Glomerular visceral epithelial cell (primary cell): ENCODE measurements around the gene VPS8.

Experiments used
- DNase-seq: peaks from one replicate; pipeline ENCODE4 v3.0.0-alpha.2; 2016; ENCODE audit errors: extremely low spot score

VPS8 gene

GRCh38 chr3:184811999-184812661 is at the start of gene VPS8:
Gene VPS8 (plus strand): TSS chr3:184812166. CDS start chr3:184824633, 12,467 bp downstream.
- DNase-seq, result peak; percentile 95

- no peak for DNase-seq
These were observed 47.8 kb upstream of the VPS8 start for GRCh38 chr3:184764191-184764590.

GRCh38 chr3:184765047-184765729 is 46.8 kb upstream of the VPS8 start:
- no peak for DNase-seq

- no peak for DNase-seq
These were observed 46.3 kb upstream of the VPS8 start for GRCh38 chr3:184765730-184766074.

- DNase-seq, result peak; percentile 23
These were observed 45.3 kb upstream of the VPS8 start for GRCh38 chr3:184766555-184767261.

- DNase-seq, result no peak
These were observed 44.6 kb upstream of the VPS8 start for GRCh38 chr3:184767377-184767776.

- no peak for DNase-seq
These were observed 42.4 kb upstream of the VPS8 start for GRCh38 chr3:184769382-184770170.

GRCh38 chr3:184770541-184770940 is 41.4 kb upstream of the VPS8 start:
- no peak for DNase-seq

GRCh38 chr3:184771301-184772127 is 40.5 kb upstream of the VPS8 start:
- DNase-seq, result no peak

GRCh38 chr3:184772667-184773272 is 39.2 kb upstream of the VPS8 start:
- no peak for DNase-seq

- DNase-seq, result no peak
These were observed 38.4 kb upstream of the VPS8 start for GRCh38 chr3:184773283-184774186.

GRCh38 chr3:184776916-184777315 is 35.0 kb upstream of the VPS8 start:
- DNase-seq, result no peak

- peak; percentile 86 for DNase-seq
These were observed 34.2 kb upstream of the VPS8 start for GRCh38 chr3:184777566-184778356.

GRCh38 chr3:184778426-184779332 is 33.3 kb upstream of the VPS8 start:
- DNase-seq, result no peak

- no peak for DNase-seq
These were observed 30.9 kb upstream of the VPS8 start for GRCh38 chr3:184780981-184781515.

- no peak for DNase-seq
These were observed 30.2 kb upstream of the VPS8 start for GRCh38 chr3:184781801-184782200.

- no peak for DNase-seq
These were observed 28.6 kb upstream of the VPS8 start for GRCh38 chr3:184783319-184783718.
